CD4-positive, CD25-positive, alpha-beta regulatory T cell (primary cell): ENCODE data around the gene NEK10. TPM values are rescaled to one million over a fixed set of nuclear protein-coding genes. Genes with fewer than 3 reads are reported as not detected.

Experiments used
- ATAC-seq, 2 donors: fragments of 150-1000 bp; cut with Tn5 transposase; one replicate each; pipeline ENCODE4 v1.10.0; 2021; ENCODE audit warnings: low read depth in 2 of 2, moderate number of reproducible peaks in 2 of 2, moderate library complexity in 1 of 2
- DNase-seq, 3 donors: peaks; one replicate each; pipeline versions ENCODE4 v3.0.0 to v3.0.0-alpha.2; 2012 to 2022; ENCODE audit warnings: mixed read lengths in 1 of 3
- H3K27ac ChIP-seq: one replicate; pipeline ENCODE4 v1.7.0; 2013; ENCODE audit warnings: mild to moderate bottlenecking, low read length; ENCODE audit not compliant: insufficient read depth, poor library complexity, severe bottlenecking
- H3K27me3 ChIP-seq: one replicate; pipeline ENCODE4 v1.7.0; 2013; ENCODE audit warnings: low read length; ENCODE audit not compliant: control insufficient read depth, insufficient read depth
- H3K36me3 ChIP-seq: one replicate; pipeline ENCODE4 v1.7.0; 2013; ENCODE audit warnings: mild to moderate bottlenecking, low read length, moderate library complexity; ENCODE audit not compliant: control insufficient read depth, insufficient read depth
- H3K4me1 ChIP-seq: 2 replicates; pipeline ENCODE4 v1.7.0; 2013; ENCODE audit warnings: mild to moderate bottlenecking, low read length; ENCODE audit not compliant: insufficient read depth, control insufficient read depth, poor library complexity, severe bottlenecking
- H3K4me3 ChIP-seq: one replicate; pipeline ENCODE4 v1.7.0; 2013; ENCODE audit warnings: low read depth, mild to moderate bottlenecking, low read length, moderate library complexity
- H3K9me3 ChIP-seq, 2 experiments: 1 replicate in 1 of 2; 2 replicates in 1 of 2; pipeline ENCODE4 v1.7.0; 2013; ENCODE audit warnings: low read length in 2 of 2, mild to moderate bottlenecking in 1 of 2, moderate library complexity in 1 of 2; ENCODE audit not compliant: control insufficient read depth in 2 of 2
- H3K27ac Mint-ChIP-seq, 3 donors: one replicate each; pipeline ENCODE4 v1.8.0; 2020 to 2022; ENCODE audit warnings: mild to moderate bottlenecking in 3 of 3, mixed read lengths in 3 of 3, moderate library complexity in 2 of 3
- H3K27me3 Mint-ChIP-seq: one replicate; pipeline ENCODE4 v1.8.0; 2022; ENCODE audit warnings: mild to moderate bottlenecking, mixed read lengths
- H3K36me3 Mint-ChIP-seq: one replicate; pipeline ENCODE4 v1.8.0; 2020; ENCODE audit warnings: mixed read lengths
- H3K4me1 Mint-ChIP-seq, 4 donors: one replicate each; pipeline ENCODE4 v1.8.0; 2020 to 2022; ENCODE audit warnings: mixed read lengths in 4 of 4, mild to moderate bottlenecking in 1 of 4
- H3K4me3 Mint-ChIP-seq, 4 donors: one replicate each; pipeline ENCODE4 v1.8.0; 2020 to 2022; ENCODE audit warnings: mild to moderate bottlenecking in 4 of 4, mixed read lengths in 4 of 4, moderate library complexity in 3 of 4
- H3K9me3 Mint-ChIP-seq, 7 donors: one replicate each; pipeline ENCODE4 v1.8.0; 2020 to 2022; ENCODE audit warnings: mixed read lengths in 7 of 7, mild to moderate bottlenecking in 3 of 7, moderate library complexity in 2 of 7
- polyA plus RNA-seq, 4 donors: library from polyadenylated mRNA; unstranded; fragments of 300-500 nt; fragmentation: Illumina TruSeq; gene quantifications; one replicate each; pipeline ENCODE4 v1.2.3, GENCODE V29; 2021
- total RNA-seq: library from RNA; stranded (reverse); gene quantifications from one replicate; pipeline ENCODE4 v1.2.3, GENCODE V29; 2022

NEK10 gene
- total and polyA plus RNA-seq, 5 donors from 2014 or later, result 0.54 to 3.9 TPM; not detected in 3

- no peak overlapping the region for H3K27ac Mint-ChIP-seq
- peak overlapping the region; percentile 28 for H3K4me3 ChIP-seq
- no peaks in the 10 kb centered on the region for H3K27me3 ChIP-seq
- DNase-seq (peak; percentile 34 to 82 (median 50)), ATAC-seq (peak; percentile 77 to 78)
- no peaks in the 10 kb centered on the region for H3K36me3 Mint-ChIP-seq
- no peaks in the 10 kb centered on the region for H3K27me3 Mint-ChIP-seq
- H3K36me3 ChIP-seq, result no peaks in the 10 kb centered on the region
- H3K9me3 Mint-ChIP-seq, result peaks cover 0 to 6% (median 0%) of the 10 kb centered on the region in 7 donors
- peaks cover 31 to 64% (median 45%) of the 10 kb centered on the region in 4 donors for H3K4me1 Mint-ChIP-seq
- no peak overlapping the region for H3K27ac ChIP-seq
- H3K9me3 ChIP-seq, result no peaks in the 10 kb centered on the region
- peaks cover 45% of the 10 kb centered on the region for H3K4me1 ChIP-seq
- H3K4me3 Mint-ChIP-seq, result peak overlapping the region in 3 of 4 donors; percentile 19 to 64 (median 32)
Observed at GRCh38 chr3:27357665-27358258, 11.4 kb downstream of the NEK10 start.

- H3K27ac Mint-ChIP-seq, result no peak overlapping the region
- no peak for ATAC-seq
- H3K36me3 Mint-ChIP-seq, result no peaks in the 10 kb centered on the region
Observed at GRCh38 chr3:27356976-27357375, 12.2 kb downstream of the NEK10 start.

GRCh38 chr3:27354588-27355203 lies 14.5 kb downstream of the NEK10 start:
- no peak overlapping the region for H3K27ac ChIP-seq

More at GRCh38 chr3:27356976-27357375, 12.2 kb downstream of the NEK10 start:
- Mint-ChIP-seq H3K4me1 (peaks cover 31 to 68% (median 44%) of the 10 kb centered on the region in 4 donors), H3K4me3 (no peak overlapping the region), H3K27me3 (no peaks in the 10 kb centered on the region), H3K9me3 (peaks cover 0 to 6% (median 0%) of the 10 kb centered on the region in 7 donors)
- DNase-seq, result no peak
- H3K27ac ChIP-seq, result no peak overlapping the region
- no peak overlapping the region for H3K4me3 ChIP-seq
- peaks cover 45% of the 10 kb centered on the region for H3K4me1 ChIP-seq
- no peaks in the 10 kb centered on the region for H3K36me3 ChIP-seq
- H3K9me3 ChIP-seq, result no peaks in the 10 kb centered on the region
- H3K27me3 ChIP-seq, result no peaks in the 10 kb centered on the region

GRCh38 chr3:27354161-27354560 lies 15.0 kb downstream of the NEK10 start:
- Histone ChIP-seq H3K4me1 (peaks cover 27% of the 10 kb centered on the region), H3K9me3 (no peaks in the 10 kb centered on the region), H3K36me3 (no peaks in the 10 kb centered on the region), H3K4me3 (peak overlapping the region; percentile 5), H3K27me3 (no peaks in the 10 kb centered on the region), H3K27ac (no peak overlapping the region)
- Mint-ChIP-seq H3K27me3 (no peaks in the 10 kb centered on the region), H3K9me3 (peaks cover 0 to 6% (median 0%) of the 10 kb centered on the region in 7 donors), H3K4me3 (no peak overlapping the region), H3K4me1 (peaks cover 19 to 70% (median 39%) of the 10 kb centered on the region in 4 donors), H3K36me3 (no peaks in the 10 kb centered on the region), H3K27ac (no peak overlapping the region)
- ATAC-seq (no peak), DNase-seq (no peak)

More at GRCh38 chr3:27354588-27355203, 14.5 kb downstream of the NEK10 start:
- H3K27ac Mint-ChIP-seq, result no peak overlapping the region
- ATAC-seq (no peak), DNase-seq (no peak)
- no peaks in the 10 kb centered on the region for H3K27me3 ChIP-seq
- peaks cover 0 to 6% (median 0%) of the 10 kb centered on the region in 7 donors for H3K9me3 Mint-ChIP-seq
- H3K4me3 ChIP-seq, result no peak overlapping the region
- H3K4me1 Mint-ChIP-seq, result peaks cover 23 to 70% (median 39%) of the 10 kb centered on the region in 4 donors
- H3K4me3 Mint-ChIP-seq, result peak overlapping the region in 1 of 4 donors; percentile 4
- H3K9me3 ChIP-seq, result no peaks in the 10 kb centered on the region
- no peaks in the 10 kb centered on the region for H3K27me3 Mint-ChIP-seq
- peaks cover 32% of the 10 kb centered on the region for H3K4me1 ChIP-seq
- no peaks in the 10 kb centered on the region for H3K36me3 Mint-ChIP-seq
- no peaks in the 10 kb centered on the region for H3K36me3 ChIP-seq

- DNase-seq, result no peak
- no peak overlapping the region for H3K27ac ChIP-seq
- H3K4me1 ChIP-seq, result peaks cover 17% of the 10 kb centered on the region
- no peak for ATAC-seq
- Mint-ChIP-seq H3K36me3 (no peaks in the 10 kb centered on the region), H3K4me1 (peaks cover 19 to 66% (median 35%) of the 10 kb centered on the region in 4 donors), H3K27me3 (no peaks in the 10 kb centered on the region), H3K27ac (no peak overlapping the region), H3K9me3 (peaks cover 0 to 6% (median 0%) of the 10 kb centered on the region in 7 donors), H3K4me3 (no peak overlapping the region)
- no peaks in the 10 kb centered on the region for H3K36me3 ChIP-seq
- H3K4me3 ChIP-seq, result no peak overlapping the region
- no peaks in the 10 kb centered on the region for H3K27me3 ChIP-seq
- no peaks in the 10 kb centered on the region for H3K9me3 ChIP-seq
Observed at GRCh38 chr3:27353221-27353620, 16.0 kb downstream of the NEK10 start.

- H3K36me3 ChIP-seq, result no peaks in the 10 kb centered on the region
- Mint-ChIP-seq H3K9me3 (peaks cover 0 to 6% (median 0%) of the 10 kb centered on the region in 7 donors), H3K4me1 (peaks cover 12 to 61% (median 27%) of the 10 kb centered on the region in 4 donors), H3K27me3 (no peaks in the 10 kb centered on the region), H3K36me3 (no peaks in the 10 kb centered on the region), H3K27ac (no peak overlapping the region), H3K4me3 (no peak overlapping the region)
- H3K27ac ChIP-seq, result no peak overlapping the region
- no peaks in the 10 kb centered on the region for H3K9me3 ChIP-seq
- H3K4me1 ChIP-seq, result peaks cover 9% of the 10 kb centered on the region
- H3K4me3 ChIP-seq, result no peak overlapping the region
- DNase-seq (no peak), ATAC-seq (no peak)
- no peaks in the 10 kb centered on the region for H3K27me3 ChIP-seq
Observed at GRCh38 chr3:27352047-27352446, 17.1 kb downstream of the NEK10 start.

- Histone ChIP-seq H3K9me3 (no peaks in the 10 kb centered on the region), H3K4me3 (peak overlapping the region; percentile 59), H3K27me3 (no peaks in the 10 kb centered on the region), H3K27ac (peak overlapping the region; percentile 18), H3K4me1 (peaks cover 23% of the 10 kb centered on the region), H3K36me3 (no peaks in the 10 kb centered on the region)
- H3K4me3 Mint-ChIP-seq, result peak overlapping the region in 3 of 4 donors; percentile 5 to 55 (median 11)
- H3K9me3 Mint-ChIP-seq, result no peaks in the 10 kb centered on the region
- peak overlapping the region; percentile 0 to 45 (median 41) for H3K27ac Mint-ChIP-seq
- H3K27me3 Mint-ChIP-seq, result no peaks in the 10 kb centered on the region
- peaks cover 6 to 61% (median 27%) of the 10 kb centered on the region in 4 donors for H3K4me1 Mint-ChIP-seq
- ATAC-seq (no peak), DNase-seq (peak in 1 of 3 donors; percentile 23)
- H3K36me3 Mint-ChIP-seq, result no peaks in the 10 kb centered on the region
Observed at GRCh38 chr3:27349832-27350231, 19.4 kb downstream of the NEK10 start.
